ENCODE results near the gene ACR. TPM values are rescaled to one million over a fixed set of nuclear protein-coding genes. Genes with fewer than 3 reads are reported as not detected.

The ACR gene
- total and polyA plus RNA-seq, 2 experiments from 2014 or later, result not detected

GRCh38 chr22:50738649-50739227 is 734 bp downstream of the ACR start:
- no peaks in the 10 kb centered on the region for H3K9me2 ChIP-seq (ENCODE audit: insufficient read depth)
- no peak overlapping the region for H3K4me2 ChIP-seq
- H3K27me3 Mint-ChIP-seq (ENCODE audit: insufficient read depth, low read depth, poor library complexity), result peaks cover 60% of the 10 kb centered on the region
- ATAC-seq (no peak), DNase-seq (ENCODE audit: low spot score) (no peak)
- H2AFZ ChIP-seq, result no peak overlapping the region
- no peaks in the 10 kb centered on the region for H4K20me1 ChIP-seq (replicated peaks; ENCODE audit: insufficient read depth)
- no peak overlapping the region for H3K4me3 Mint-ChIP-seq
- no peaks in the 10 kb centered on the region for H3K4me1 ChIP-seq (ENCODE audit: insufficient read depth)
- peaks cover under 1% of the 10 kb centered on the region; the same call in 2 of the 3 replicates for H3K4me1 Mint-ChIP-seq
- TF ChIP-seq REST (IDR thresholded peaks at IDR 0.05; ENCODE audit: unreplicated experiment), result no peak
- TF ChIP-seq EZH2 (IDR thresholded peaks at IDR 0.05; ENCODE audit: low read depth, unreplicated experiment), result no peak
- TF ChIP-seq ZNF114 (CRISPR knock-in tag; IDR thresholded peaks at IDR 0.05), result no peak
- TF ChIP-seq ETS1 (IDR thresholded peaks at IDR 0.05), result no peak
- no peak for TF ChIP-seq POLR2AphosphoS5 (IDR thresholded peaks at IDR 0.05; ENCODE audit: low read depth)
- TF ChIP-seq CREB1 (CRISPR knock-in tag; IDR thresholded peaks at IDR 0.05; ENCODE audit: low read depth), result no peak
- TF ChIP-seq EZH2phosphoT487 (IDR thresholded peaks at IDR 0.05; ENCODE audit: unreplicated experiment), result no peak
- TF ChIP-seq ZNF331 (CRISPR knock-in tag; IDR thresholded peaks at IDR 0.05; ENCODE audit: low read depth), result no peak
- no peak for TF ChIP-seq JUNB (IDR thresholded peaks at IDR 0.05; ENCODE audit: unreplicated experiment)
- no peak for TF ChIP-seq STAT1 (IDR thresholded peaks at IDR 0.05; ENCODE audit: unreplicated experiment)
- no peak for TF ChIP-seq NANOG (IDR thresholded peaks at IDR 0.05; ENCODE audit: borderline replicate concordance)
- TF ChIP-seq CTCF (conservative IDR thresholded peaks at IDR 0.05; ENCODE audit: low read depth in 2 of 2), result no peak
- TF ChIP-seq ZNF462 (CRISPR knock-in tag; IDR thresholded peaks at IDR 0.05), result no peak
- H3K27ac ChIP-seq (ENCODE audit: low read depth), result no peak overlapping the region
- H3F3A ChIP-seq (replicated peaks; ENCODE audit: low read depth), result no peaks in the 10 kb centered on the region
- no peak overlapping the region for H3K4me3 ChIP-seq
- no peaks in the 10 kb centered on the region for H3K79me2 ChIP-seq (replicated peaks; ENCODE audit: insufficient read depth)
- H3K36me3 Mint-ChIP-seq (ENCODE audit: low read depth), result no peaks in the 10 kb centered on the region
- no peaks in the 10 kb centered on the region; the same call in 2 of the 3 replicates for H3K9me3 Mint-ChIP-seq
- H3K27me3 ChIP-seq (ENCODE audit: insufficient read depth), result peaks cover 38% of the 10 kb centered on the region
- no peaks in the 10 kb centered on the region for H3K36me3 ChIP-seq (ENCODE audit: insufficient read depth)
- H3K27ac Mint-ChIP-seq, result no peak overlapping the region
